ENCODE data around the gene TNIP3.

Gene TNIP3

GRCh38 chr4:121138039-121138825 is 25.9 kb downstream of the TNIP3 start:
- no peak for DNase-seq (ENCODE audit: low spot score)

DNA sequence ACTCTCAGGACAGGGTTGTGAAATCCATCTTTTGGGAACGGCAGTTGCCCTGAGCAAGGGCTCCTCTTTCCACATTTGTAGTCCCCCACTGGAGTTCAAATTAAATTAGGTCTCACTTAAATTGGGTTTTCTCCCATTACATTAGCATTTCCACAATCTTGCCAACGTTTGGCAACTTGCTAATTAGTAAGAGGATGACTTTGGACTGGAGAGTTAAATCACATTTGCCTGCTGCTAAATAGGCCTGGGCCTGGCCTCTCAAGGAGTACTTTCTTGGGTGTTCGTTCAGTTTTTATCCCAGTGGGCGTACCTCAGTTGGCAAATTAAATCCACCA is 33.8 kb downstream of the TNIP3 start:
- DNase-seq (ENCODE audit: low spot score) = no peak

- DNase-seq (ENCODE audit: low spot score) = no peak
Measured at GRCh38 chr4:121129606-121130325, 34.4 kb downstream of the TNIP3 start.

GRCh38 chr4:121127100-121127499 is 37.0 kb downstream of the TNIP3 start:
- no peak for DNase-seq (ENCODE audit: low spot score)

DNA sequence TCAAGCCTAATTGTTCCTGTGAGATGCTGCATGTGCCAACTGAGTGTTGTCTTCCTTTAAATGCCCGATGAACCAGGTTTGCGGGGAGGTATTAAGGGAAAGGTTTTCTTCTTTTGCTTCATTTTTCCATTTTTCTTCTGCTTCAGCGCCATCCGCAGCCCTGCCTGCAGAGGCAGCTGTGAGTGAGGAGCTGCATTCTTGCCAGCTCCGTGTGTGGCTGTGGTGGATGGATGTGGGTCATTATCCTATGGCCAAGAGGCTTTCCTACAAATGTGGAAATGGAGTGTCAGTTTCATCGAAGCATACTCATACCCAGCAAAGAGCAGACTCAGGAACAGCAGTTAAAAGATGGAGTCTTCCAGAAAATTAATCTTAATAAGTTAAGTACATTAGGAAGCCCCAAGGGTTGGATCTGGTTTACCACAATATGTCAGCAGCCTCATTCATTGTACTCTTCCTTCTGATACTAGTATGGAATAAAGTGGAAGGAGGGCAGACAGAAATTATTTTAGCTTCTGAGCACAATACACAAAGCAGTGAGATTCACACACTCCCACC is 37.6 kb downstream of the TNIP3 start:
- no peak for DNase-seq (ENCODE audit: low spot score)

DNA sequence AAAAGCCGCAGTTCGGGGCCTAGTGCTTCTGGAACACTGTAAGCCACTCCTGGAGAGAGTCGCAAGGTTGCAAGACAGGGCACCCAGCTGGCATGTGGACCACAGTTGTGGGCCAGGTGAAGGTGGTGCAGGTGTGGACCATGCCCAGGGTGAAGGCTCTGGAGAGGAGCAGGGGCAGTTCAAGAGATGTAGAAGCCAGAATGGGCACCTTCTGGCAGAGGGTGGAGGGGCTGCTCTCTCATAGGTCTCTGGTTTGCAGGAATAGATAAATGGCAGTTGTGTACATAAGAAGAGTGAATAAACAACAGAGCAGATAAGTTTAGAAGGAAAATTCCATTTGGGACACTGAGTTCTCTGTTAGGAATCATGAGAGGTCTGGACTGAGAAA is 38.6 kb downstream of the TNIP3 start:
- DNase-seq (ENCODE audit: low spot score) = no peak

GRCh38 chr4:121122661-121123060 is 41.5 kb downstream of the TNIP3 start:
- no peak for DNase-seq (ENCODE audit: low spot score)

GRCh38 chr4:121119715-121120114 is 44.4 kb downstream of the TNIP3 start:
- DNase-seq (ENCODE audit: low spot score) = no peak

- no peak for DNase-seq (ENCODE audit: low spot score)
Measured at GRCh38 chr4:121118344-121118743, 45.8 kb downstream of the TNIP3 start.

DNA sequence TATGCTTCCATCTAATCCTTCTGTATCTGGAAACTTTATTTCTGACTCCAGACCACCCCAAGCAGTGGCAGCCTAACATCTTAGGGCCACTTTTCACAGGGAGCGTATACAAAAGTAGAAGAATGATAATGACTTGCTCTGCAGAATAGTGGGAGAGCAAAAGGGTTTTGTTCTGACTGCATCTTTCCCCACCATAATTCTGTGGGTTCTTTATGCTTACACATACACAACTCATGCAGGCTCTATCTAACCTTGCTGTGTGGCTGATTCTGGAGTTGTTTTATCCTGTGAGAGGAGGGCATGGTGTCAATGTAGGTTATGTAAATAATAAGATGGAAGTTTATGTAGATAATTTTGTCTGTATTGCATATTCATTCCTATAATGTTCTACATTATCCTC is 49.4 kb downstream of the TNIP3 start:
- no peak for DNase-seq (ENCODE audit: low spot score)

DNA sequence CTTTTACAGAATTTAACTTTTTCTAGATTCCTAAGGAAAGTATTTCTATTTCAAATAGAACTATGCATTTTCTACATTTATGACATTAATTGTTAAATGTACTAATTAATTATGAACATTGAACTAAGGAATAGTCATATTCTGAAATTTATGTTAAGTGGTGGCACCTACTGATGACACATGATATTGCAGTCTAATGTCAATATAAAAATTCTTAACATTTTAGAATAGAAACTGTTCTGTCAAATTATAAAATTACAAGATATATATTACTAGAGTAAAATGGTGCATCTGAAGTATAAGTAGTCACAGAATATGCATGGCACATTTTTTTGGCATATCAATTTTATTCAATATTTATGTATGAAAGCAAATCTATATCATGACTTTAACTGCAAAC is 51.6 kb downstream of the TNIP3 start:
- DNase-seq (ENCODE audit: low spot score) = no peak

DNA sequence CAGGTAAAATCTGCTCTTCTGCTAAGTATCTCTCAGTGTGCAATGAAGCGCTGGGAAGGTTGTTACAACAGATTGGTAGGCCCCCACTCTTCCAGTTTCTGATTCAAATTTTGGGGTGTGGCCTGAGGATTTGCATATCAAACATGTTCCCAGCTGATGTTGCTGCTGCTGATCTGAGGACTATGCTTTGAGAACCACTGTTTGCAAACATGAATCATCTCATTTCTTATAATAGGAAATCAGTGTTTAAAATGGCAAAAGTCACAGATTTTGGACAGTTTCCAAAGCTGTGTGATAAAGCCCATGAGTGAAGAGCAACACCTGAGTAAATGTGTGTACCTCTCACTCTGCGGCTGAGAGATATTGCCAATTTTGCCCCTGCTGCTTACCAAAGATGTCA is 55.6 kb downstream of the TNIP3 start:
- DNase-seq (ENCODE audit: low spot score) = no peak

GRCh38 chr4:121107507-121107906 is 56.6 kb downstream of the TNIP3 start:
- DNase-seq (ENCODE audit: low spot score) = no peak

DNA sequence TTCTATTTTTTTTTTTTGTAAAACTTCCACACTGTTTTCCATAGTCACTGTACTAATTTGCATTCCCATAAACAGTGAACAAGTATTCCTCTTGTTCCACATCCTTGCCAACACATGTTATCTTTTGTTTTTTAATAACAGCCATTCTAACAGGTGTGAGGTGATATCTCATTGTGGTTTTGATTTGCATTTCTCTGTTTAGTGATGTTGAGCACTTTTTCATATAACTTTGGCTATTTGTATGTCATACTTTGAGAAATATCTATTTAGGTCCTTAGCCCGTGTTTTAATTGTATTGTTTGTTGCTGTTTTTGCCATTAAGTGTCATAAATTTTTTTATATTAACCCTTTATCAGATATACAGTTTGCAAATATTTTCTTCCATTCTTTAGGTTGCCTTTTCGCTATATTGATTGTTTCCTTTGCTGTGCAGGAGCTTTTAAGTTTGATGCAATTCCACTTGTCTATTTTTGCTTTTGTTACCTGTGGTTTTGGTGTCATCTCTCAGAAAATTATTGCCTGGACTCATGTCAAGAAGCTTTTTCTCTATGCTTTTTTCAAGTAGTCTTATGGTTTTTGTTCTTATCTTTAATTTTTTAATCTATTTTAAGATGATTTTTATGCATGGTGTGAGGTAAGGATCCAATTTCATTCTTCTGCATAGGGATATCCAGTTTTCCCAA is 63.9 kb downstream of the TNIP3 start:
- DNase-seq (ENCODE audit: low spot score) = no peak

- DNase-seq (ENCODE audit: low spot score) = no peak
Measured at GRCh38 chr4:121098266-121098665, 65.9 kb downstream of the TNIP3 start.

- DNase-seq (ENCODE audit: low spot score) = peak; percentile 29
Measured at GRCh38 chr4:121096629-121097028, 67.5 kb downstream of the TNIP3 start.

- DNase-seq (ENCODE audit: low spot score) = no peak
Measured at GRCh38 chr4:121096191-121096590, 67.9 kb downstream of the TNIP3 start.

- DNase-seq (ENCODE audit: low spot score) = no peak
Measured at GRCh38 chr4:121094297-121094966, 69.7 kb downstream of the TNIP3 start.

DNA sequence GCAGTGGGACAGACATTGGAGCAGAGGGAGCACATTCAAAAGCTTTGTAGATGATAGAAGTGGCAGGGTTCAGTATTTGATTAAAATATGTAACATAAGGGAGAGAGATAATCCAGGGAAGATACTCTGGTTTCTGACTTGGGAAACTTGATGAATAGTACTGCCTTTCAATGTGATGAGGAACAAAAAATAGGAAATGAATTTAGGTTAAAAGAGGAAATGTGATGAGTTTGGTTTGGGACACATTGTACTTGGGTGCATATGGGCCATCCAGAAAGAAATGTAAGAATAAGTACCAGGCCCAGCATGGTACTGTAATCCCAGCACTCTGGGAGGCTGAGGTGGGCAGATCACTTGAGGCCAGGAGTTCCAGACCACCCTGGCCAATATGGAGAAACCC is 70.9 kb downstream of the TNIP3 start:
- no peak for DNase-seq (ENCODE audit: low spot score)

GRCh38 chr4:121091941-121092340 is 72.2 kb downstream of the TNIP3 start:
- no peak for DNase-seq (ENCODE audit: low spot score)

DNA sequence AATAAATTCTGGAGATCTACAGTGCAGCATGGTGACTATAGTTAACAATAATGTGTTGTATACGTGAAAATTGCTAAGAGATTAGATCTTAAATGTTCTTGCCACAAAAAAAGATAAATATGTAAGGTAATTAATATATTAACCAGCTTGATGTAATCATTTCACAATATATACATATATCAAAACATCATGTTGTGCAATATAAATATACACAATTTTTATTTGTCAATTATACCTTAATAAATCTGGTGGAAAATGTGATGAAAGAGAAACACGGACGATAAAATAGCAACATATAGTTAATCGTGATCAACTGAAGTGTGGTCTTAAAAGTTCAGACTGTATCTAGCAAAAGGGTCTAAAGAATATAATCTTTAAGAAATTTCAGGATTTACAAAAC is 75.3 kb downstream of the TNIP3 start:
- no peak for DNase-seq (ENCODE audit: low spot score)
